ENCODE measurements around the gene PDZD2. TPM values are rescaled to one million over a fixed set of nuclear protein-coding genes. Genes with fewer than 3 reads are reported as not detected.

PDZD2 gene
- total and polyA plus RNA-seq, 8 donors = 16.2 to 49.8 (median 20.4) TPM

- no peak for TF ChIP-seq CTCF (IDR thresholded peaks at IDR 0.05)
- DNase-seq (no peak), ATAC-seq (no peak)
- H3K4me1 ChIP-seq = no peaks in the 10 kb centered on the region
- no peak overlapping the region for H3K4me3 ChIP-seq
- no peaks in the 10 kb centered on the region for H3K36me3 ChIP-seq
- intact Hi-C loops (cut with DNase I) = no loop called here
- no peaks in the 10 kb centered on the region for H3K9me3 ChIP-seq
- H3K27me3 ChIP-seq = no peaks in the 10 kb centered on the region
- no peak overlapping the region for H3K27ac ChIP-seq
Observed at GRCh38 chr5:31901807-31902530, 263.0 kb downstream of the PDZD2 start.

DNA sequence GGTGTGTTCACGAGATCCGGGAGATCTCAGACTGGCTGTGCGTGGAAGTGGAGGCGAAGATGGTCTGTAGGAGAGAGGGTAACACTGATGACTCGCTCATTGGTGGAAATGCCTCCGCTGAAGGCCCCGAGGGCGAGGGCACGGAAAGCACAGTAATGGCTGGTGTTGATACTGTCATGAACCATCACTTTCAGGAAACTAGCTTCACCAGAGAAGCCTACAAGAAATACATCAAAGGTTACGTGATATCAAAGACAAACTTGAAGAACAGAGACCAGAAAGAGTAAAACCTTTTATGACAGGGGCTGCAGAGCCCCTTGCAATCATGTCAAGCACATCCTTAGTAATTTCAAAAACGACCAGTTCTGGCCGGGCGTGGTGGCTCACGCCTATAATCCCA lies 269.5 kb downstream of the PDZD2 start:
- Histone ChIP-seq H3K27me3 (no peaks in the 10 kb centered on the region), H3K4me1 (no peaks in the 10 kb centered on the region), H3K36me3 (no peaks in the 10 kb centered on the region), H3K9me3 (no peaks in the 10 kb centered on the region), H3K4me3 (no peak overlapping the region), H3K27ac (no peak overlapping the region)
- TF ChIP-seq CTCF (IDR thresholded peaks at IDR 0.05) = no peak
- intact Hi-C loops (cut with DNase I) = no loop called here
- no peak for DNase-seq
- no peak for ATAC-seq

DNA sequence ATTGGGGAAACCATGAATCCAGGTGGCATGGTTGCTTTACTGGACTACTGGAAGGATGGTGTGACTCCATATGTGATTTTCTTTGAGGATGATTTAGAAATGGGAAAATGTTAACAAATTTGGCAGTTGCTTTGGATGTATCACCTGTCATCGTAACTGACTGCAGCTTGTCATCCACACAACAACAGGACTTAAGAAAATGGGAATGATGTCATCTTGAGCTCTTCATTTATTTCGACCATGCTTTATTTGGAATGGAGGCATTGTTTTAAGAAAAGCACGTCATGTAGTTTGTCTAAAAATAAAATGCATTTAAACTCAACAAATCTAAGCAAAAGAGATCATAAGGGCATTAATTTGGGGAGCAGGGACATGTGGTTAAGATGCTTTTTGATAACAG lies 270.1 kb downstream of the PDZD2 start:
- Histone ChIP-seq H3K4me3 (no peak overlapping the region), H3K27ac (no peak overlapping the region), H3K4me1 (no peaks in the 10 kb centered on the region), H3K9me3 (no peaks in the 10 kb centered on the region), H3K27me3 (no peaks in the 10 kb centered on the region), H3K36me3 (no peaks in the 10 kb centered on the region)
- ATAC-seq (no peak), DNase-seq (no peak)
- intact Hi-C loops (cut with DNase I) = no loop called here
- no peak for TF ChIP-seq CTCF (IDR thresholded peaks at IDR 0.05)

DNA sequence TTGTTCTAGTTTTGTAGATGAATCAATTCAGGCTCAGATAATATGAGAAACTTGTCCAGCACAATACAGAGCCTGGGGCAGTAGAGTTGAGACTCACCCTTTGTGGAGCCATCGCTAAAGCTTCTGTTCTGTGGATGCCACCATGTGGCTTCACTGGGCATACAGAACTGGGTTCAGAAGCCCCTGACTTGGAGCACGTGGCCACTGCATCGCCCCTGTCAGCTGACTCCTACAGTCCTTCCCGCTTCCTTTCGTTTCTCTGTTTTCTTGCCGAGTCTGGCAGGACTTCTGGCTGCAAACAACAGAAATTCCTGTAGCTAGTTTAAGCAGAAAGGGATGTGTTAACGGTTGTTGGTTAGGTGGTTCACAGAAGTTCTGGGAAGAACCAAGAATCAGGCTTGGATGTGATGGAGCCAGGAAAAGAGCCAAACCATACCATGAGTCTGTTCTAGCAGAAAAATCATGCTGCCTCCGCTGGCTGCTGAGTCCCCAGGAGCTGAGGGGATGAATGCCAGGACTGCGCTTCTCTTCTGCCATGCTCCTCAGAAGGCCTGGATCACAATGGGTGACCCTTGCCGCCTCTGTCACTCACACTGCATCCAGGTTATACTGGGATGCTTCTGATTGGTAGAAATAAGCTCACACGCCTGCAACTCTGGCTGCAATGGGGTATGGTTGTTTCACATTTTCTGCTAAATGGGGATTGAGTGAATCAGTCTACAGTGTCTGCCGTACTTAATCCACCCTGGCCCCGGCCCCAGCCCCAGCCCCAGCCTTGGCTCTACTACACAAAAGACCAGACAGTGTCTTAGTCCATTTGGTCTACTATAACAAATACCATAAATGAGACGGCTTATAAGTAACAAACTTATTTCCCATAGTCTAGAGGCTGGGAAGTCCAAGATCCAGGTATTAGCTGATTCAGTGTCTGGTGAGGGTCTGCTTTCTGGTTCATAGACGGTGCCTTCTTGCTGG lies 272.6 kb downstream of the PDZD2 start:
- Histone ChIP-seq H3K4me1 (no peaks in the 10 kb centered on the region), H3K4me3 (no peak overlapping the region), H3K36me3 (no peaks in the 10 kb centered on the region), H3K27ac (no peak overlapping the region), H3K27me3 (no peaks in the 10 kb centered on the region), H3K9me3 (no peaks in the 10 kb centered on the region)
- DNase-seq = no peak
- intact Hi-C loops (cut with DNase I) = no loop called here
- ATAC-seq = no peak
- no peak for TF ChIP-seq CTCF (IDR thresholded peaks at IDR 0.05)

DNA sequence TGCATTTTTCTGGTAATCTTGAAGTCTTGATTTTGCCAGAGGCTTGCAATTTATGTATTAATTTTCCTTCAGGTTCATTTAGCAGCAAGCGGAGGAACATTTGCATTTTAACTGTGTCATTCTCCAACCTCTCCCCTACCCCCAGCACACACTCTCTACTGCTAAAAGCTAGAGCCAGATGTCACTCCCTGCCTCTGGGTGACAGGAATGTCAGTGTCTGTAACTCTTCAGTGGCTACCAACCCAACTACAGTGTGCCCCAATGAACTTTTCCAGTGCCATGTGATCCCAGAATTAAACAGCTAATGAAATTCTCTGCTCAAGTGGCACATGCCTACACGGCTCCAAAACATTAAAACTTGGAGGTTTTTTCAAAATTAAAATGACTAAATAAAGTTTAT lies 274.9 kb downstream of the PDZD2 start:
- Histone ChIP-seq H3K9me3 (no peaks in the 10 kb centered on the region), H3K27ac (no peak overlapping the region), H3K27me3 (no peaks in the 10 kb centered on the region), H3K4me3 (no peak overlapping the region), H3K36me3 (no peaks in the 10 kb centered on the region), H3K4me1 (no peaks in the 10 kb centered on the region)
- intact Hi-C loops (cut with DNase I) = no loop called here
- no peak for ATAC-seq
- TF ChIP-seq CTCF (IDR thresholded peaks at IDR 0.05) = no peak
- no peak for DNase-seq

Data from left lung (tissue), 10 donors.